K562 (cell line): Measurements from ENCODE around the gene PAIP2. TPM values are rescaled to one million over a fixed set of nuclear protein-coding genes. Genes with fewer than 3 reads are reported as not detected.

Source experiments
- ARHGAP35 ChIP-seq: fragments of 450-650 bp; IDR thresholded peaks from 2 replicates; pipeline ENCODE4 v1.6.1; 2018; ENCODE audit not compliant: partially characterized antibody
- CBFA2T3 ChIP-seq: fragments of 450-650 bp; IDR thresholded peaks from 2 replicates; pipeline ENCODE4 v1.6.1; 2017
- CHD1 ChIP-seq: fragments of 200-600 bp; sonication (generic); IDR thresholded peaks from one replicate; pipeline ENCODE4 v1.6.1; 2012; ENCODE audit warnings: mild to moderate bottlenecking, moderate library complexity, low read length, inconsistent platforms
- HMG20A ChIP-seq: fragments of 450-650 bp; formaldehyde crosslinking; conservative IDR thresholded peaks from 2 replicates; pipeline ENCODE4 v1.4.0; 2020; ENCODE audit warnings: mild to moderate bottlenecking, mixed read lengths
- HMGN3 ChIP-seq: IDR thresholded peaks from 2 replicates; pipeline ENCODE4 v1.6.1; 2011; ENCODE audit warnings: borderline replicate concordance, low read depth, mild to moderate bottlenecking, mixed read lengths, low read length; ENCODE audit not compliant: insufficient read length; ENCODE audit errors: extremely low read depth
- ILK ChIP-seq: fragments of 450-650 bp; IDR thresholded peaks from 2 replicates; pipeline ENCODE4 v1.6.1; 2016; ENCODE audit warnings: missing genetic modification characterization, low read depth, mild to moderate bottlenecking, missing compliant biosample characterization, moderate library complexity, borderline replicate concordance
- KHSRP ChIP-seq: fragments of 450-650 bp; IDR thresholded peaks from 2 replicates; pipeline ENCODE4 v1.6.1; 2017
- MGA ChIP-seq: fragments of 450-650 bp; IDR thresholded peaks from 2 replicates; pipeline ENCODE4 v1.6.1; 2016; ENCODE audit warnings: mild to moderate bottlenecking, moderate library complexity
- MYBL2 ChIP-seq, 2 experiments: fragments of 450-650 bp in 1 of 2; sonication (generic) in 1 of 2; formaldehyde crosslinking in 1 of 2; IDR thresholded peaks; 2 replicates each; pipeline versions ENCODE4 v1.6.1 to v1.8.1; 2017 to 2022; ENCODE audit warnings: borderline replicate concordance in 1 of 2, inconsistent platforms in 1 of 2, low read depth in 1 of 2, mild to moderate bottlenecking in 1 of 2, missing genetic modification reagents in 1 of 2, moderate library complexity in 1 of 2
- SAFB2 ChIP-seq: fragments of 200-400 bp; formaldehyde crosslinking; IDR thresholded peaks from 2 replicates; pipeline ENCODE4 v1.6.1; 2018; ENCODE audit warnings: borderline replicate concordance, low read length, low read depth, moderate library complexity; ENCODE audit not compliant: severe bottlenecking
- SMARCA4 ChIP-seq: fragments of 450-650 bp; IDR thresholded peaks from 2 replicates; pipeline ENCODE4 v1.6.1; 2016
- SREBF1 ChIP-seq: fragments of 150-350 bp; IDR thresholded peaks from 2 replicates; pipeline ENCODE4 v1.6.1; 2014; ENCODE audit warnings: antibody characterized with exemption, low read depth, low read length, borderline replicate concordance
- TRIM24 ChIP-seq, 2 experiments: fragments of 450-650 bp; IDR thresholded peaks; 2 replicates each; pipeline ENCODE4 v1.6.1; 2016
- ZZZ3 ChIP-seq: fragments of 450-650 bp; IDR thresholded peaks from 2 replicates; pipeline ENCODE4 v1.6.1; 2016; ENCODE audit warnings: antibody characterized with exemption, mild to moderate bottlenecking, moderate library complexity
- polyA plus RNA-seq, 8 experiments: library from polyadenylated mRNA; depleted of rRNA in 4 of 8; stranded (reverse) in 5 of 8; unstranded in 3 of 8; fragments of >200 nt; fragmentation: Nextera tagmentation in 2 of 8; fragmentation: Illumina TruSeq in 1 of 8; extraction: Ambion mirVana in 2 of 8; extraction: Trizol in 1 of 8; gene quantifications; 2 replicates each; pipeline versions ENCODE4 v1.2.1 to v1.2.3, GENCODE V29; 2011 to 2014; ENCODE audit warnings: inconsistent platforms in 1 of 8, missing spikeins in 1 of 8
- total RNA-seq, 7 experiments: library from RNA; depleted of rRNA in 6 of 7; stranded (reverse); fragments of >200 nt in 6 of 7; fragmentation: Illumina TruSeq in 2 of 7; extraction: Trizol in 2 of 7; gene quantifications; 2 replicates each; pipeline versions ENCODE4 v1.2.1 to v1.2.3, GENCODE V29; 2011 to 2021; ENCODE audit warnings: low replicate concordance in 1 of 7
- TF ChIP-seq, protein P1 (sequence below): fragments of 450-650 bp; formaldehyde crosslinking; IDR thresholded peaks from 2 replicates; pipeline ENCODE4 v1.4.0; 2020; ENCODE audit warnings: mild to moderate bottlenecking

Gene PAIP2
- total and polyA plus RNA-seq, 9 of the 15 experiments (the other 6 are each of a cell fraction or from before 2014, with no cell fraction given): 78.3 to 187 (median 128) TPM

GRCh38 chr5:139293507-139294373 is 47.9 kb upstream of the PAIP2 start, which contains the start of gene MATR3 (continued):
- TF ChIP-seq MGA (peak; percentile 57), TRIM24 (IDR thresholded peaks at IDR 0.05) (peak; percentile 11 to 16; a peak in 1 of 4 replicates), MYBL2 (IDR thresholded peaks at IDR 0.05; ENCODE audit: low read depth) (peak; percentile 29), MYBL2 (CRISPR knock-in tag; IDR thresholded peaks at IDR 0.05; ENCODE audit: borderline replicate concordance) (no peak), ARHGAP35 (peak; percentile 93), ZZZ3 (no peak; the same call in 1 of the 2 replicates), CBFA2T3 (no peak), HMGN3 (peak; percentile 86), SMARCA4 (no peak), KHSRP (no peak), SREBF1 (no peak), SAFB2 (no peak), CHD1 (peak; percentile 84), HMG20A (CRISPR knock-in tag) (no peak), ILK (no peak)
- TF ChIP-seq, protein P1, sequence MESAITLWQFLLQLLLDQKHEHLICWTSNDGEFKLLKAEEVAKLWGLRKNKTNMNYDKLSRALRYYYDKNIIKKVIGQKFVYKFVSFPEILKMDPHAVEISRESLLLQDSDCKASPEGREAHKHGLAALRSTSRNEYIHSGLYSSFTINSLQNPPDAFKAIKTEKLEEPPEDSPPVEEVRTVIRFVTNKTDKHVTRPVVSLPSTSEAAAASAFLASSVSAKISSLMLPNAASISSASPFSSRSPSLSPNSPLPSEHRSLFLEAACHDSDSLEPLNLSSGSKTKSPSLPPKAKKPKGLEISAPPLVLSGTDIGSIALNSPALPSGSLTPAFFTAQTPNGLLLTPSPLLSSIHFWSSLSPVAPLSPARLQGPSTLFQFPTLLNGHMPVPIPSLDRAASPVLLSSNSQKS (CRISPR knock-in tag): no peak
